NCI-H2107 treated with DMSO at 0.1 percent for 48 hours (cell line): Measurements from ENCODE around the gene DHX34.
"Not testable (repeated sequence)": the region's sequence is repeated elsewhere in the genome, so short reads cannot be mapped to it uniquely, and the experiment has no call there.

ENCODE experiments used
- DNase-seq: peaks from one replicate; lab custom pipeline; 2025; ENCODE audit not compliant: unreplicated experiment; lab: John Stamatoyannopoulos, UW

Gene DHX34

DNA sequence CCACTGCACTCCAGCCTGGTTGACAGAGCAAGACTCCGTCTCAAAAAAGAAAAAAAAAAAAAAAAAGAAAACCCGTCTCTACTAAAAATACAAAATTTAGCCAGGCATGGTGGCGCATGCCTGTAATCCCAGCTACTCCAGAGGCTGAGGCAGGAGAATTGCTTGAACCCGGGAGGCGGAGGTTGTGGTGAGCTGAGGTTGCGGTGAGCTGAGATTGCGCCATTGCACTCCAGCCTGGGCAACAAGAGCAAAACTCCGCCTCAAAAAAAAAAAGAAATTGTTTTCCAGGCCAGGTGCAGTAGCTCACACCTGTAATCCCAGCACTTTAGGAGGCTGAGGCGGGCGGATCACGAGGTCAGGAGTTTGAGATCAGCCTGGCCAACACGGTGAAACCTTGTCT is 37.5 kb downstream of the DHX34 start:
- DNase-seq, result peak; percentile 2

DNA sequence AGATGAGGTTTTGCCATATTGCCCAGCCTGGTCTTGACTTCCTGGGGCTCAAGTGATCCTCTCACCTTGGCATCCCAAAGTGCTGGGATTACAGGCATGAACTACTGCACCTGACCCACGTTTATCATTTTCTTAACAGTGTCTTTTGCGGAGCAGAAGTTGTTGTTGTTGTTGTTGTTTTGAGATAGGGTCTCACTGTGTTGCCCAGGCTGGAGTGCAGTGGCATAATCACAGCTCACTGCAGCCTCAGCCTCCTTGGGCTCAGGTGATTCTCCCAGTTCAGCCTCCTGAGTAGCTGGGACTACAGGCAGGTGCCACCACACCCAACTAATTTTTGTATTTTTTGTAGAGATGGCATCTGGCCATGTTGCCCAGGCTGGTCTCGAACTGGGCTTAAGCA is 38.5 kb downstream of the DHX34 start:
- not testable (repeated sequence) for DNase-seq

DNA sequence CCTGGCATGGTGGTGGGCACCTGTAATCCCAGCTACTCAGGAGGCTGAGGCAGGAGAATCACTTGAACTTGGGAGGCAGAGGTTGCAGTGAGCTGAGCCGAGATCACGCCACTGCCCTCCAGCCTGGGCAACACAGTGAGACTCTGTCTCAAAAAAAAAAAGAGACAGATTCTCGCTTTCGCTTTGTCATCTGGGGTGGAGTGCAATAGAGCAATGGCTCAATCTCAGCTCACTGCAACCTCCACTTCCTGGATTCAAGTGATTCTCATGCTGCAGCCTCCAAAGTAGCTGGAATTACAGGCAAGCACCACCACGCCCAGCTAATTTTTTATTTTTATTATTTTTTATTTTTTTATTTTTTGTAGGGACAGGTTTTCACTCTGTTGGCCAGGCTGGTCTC is 39.6 kb downstream of the DHX34 start:
- DNase-seq, result not testable (repeated sequence)

DNA sequence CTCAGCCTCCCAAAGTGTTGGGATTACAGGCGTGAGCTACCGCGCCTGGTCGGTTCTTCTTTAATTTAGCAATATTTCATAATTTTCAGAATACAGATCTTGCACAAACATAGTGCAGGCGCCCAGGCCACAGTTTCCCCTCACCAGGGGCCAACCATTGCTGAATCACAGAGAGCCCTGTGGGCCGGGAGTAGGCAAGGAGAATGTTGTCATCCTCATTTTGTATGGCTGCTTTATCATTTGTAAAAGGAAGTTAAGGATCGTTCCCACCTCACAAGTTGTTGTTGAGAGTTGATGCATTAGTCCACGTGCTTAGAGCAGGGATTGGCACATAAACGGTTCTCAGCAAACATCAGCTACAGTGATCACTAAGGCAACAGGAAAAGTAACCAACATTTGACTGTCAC is 40.0 kb downstream of the DHX34 start:
- no peak for DNase-seq

DNA sequence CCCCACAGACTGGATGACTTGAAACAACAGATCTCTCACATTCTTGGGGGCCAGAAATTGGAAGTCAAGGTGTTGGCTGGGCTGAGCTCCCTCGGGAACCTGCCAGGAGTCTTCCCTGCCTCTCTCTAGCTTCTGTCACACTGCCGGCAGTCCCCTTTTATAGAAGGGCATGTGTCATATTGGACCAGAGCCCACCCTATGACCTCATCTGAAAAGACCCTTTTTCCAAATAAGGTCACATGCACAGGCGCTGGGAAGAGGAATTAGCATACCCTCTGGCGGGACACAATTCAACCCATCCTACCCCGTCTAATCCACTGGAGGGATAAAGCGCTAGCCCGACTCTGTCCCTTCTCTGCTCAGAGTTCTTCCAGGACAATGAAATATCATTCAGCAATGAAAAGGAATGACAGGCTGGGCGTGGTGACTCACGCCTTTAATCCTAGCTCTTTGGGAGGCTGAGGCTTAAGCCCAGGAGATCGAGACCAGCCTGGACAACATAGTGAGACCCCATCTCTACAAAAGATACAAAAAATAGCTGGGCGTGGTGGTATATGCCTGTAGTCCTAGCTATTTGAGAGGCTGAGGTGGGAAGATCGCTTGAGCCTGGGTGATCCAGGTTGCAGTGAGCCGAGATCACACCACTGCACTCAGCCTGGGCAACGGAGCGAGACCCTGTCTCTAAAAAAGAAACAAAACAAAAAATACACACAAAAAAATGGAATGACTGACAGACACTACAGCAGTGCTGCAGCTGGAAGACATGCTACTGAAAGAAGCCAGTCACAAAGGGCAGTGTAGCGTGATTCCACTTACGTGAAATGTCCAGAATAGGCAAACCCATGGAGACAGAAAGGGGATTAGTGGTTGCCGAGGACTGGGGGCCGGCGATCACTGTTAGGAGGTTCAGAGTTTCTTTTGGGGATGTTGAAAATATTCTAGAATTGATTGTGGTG is 41.7 kb downstream of the DHX34 start:
- DNase-seq, result no peak

DNA sequence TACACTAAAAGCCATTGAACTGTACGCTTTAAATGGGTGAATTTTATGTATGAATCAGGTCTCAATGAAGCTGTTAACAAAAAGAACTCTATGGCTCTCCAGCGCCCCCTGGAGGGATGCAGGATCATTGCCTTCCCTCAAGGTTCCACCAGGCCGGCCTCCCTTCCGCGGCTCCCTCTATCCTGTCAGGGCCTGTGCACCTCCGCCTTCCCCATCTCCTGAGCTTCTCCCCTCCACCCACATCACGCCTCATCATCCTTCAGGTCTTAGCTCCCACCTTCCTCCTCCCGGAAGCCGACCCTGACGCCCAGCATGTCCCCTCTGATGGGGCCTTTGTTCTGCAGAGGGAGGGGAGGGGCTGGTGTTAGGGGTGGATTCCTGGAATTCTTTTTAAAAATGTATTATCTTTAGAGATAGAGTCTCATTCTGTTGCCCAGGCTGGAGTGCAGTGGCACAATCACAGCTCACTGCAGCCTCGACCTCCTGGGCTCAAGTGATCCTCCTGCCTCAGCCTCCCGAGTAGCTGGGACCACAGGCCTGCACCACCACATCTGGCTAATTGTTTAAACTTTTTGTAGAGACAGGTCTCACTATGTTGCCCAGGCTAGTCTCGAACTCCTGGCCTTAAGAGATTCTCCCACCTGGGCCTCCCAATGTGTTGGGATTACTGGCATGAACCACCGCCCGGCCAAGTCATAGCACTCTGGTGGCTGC is 42.6 kb downstream of the DHX34 start:
- peak; percentile 48 for DNase-seq

DNA sequence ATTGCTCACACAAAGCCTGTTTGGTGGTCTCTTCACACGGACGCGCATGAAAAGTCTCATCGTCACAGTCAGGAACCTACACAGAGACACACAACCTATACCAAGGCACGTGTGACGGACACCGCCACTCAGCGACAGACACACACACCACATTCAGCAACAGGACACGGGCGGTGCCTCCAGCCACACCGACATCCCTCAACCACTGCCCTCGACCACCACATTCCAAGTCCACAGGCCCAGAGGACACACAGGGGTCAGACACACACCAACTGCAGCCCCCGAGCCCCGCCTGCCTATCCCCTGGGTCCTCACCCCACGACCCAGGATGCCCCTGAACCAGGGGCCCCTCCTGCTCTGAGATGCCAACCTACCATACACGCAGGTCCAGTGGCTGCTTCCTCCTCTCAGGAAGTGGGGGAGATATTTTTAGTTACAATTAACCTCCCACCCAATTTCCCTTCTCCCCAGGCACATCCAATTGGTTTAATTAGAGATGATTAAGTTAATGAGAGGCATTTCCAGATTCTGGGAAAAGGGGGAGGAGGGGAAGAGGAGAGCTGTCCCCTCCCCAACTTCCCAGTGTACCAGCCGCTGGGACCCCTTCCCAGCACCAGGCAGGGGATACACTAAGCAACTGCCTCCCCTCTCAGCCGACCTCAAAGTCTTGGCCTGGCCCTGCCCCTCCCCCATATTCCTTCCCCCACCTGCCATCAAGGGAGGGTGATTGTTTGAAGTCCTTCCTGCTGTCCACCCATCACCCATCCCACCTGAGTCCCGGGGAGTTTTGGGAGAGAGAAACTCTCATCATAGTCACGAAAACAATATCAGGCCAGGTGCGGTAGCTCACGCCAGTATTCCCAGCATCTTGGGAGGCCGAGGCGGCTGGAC is 49.8 kb downstream of the DHX34 start:
- no peak for DNase-seq

DNA sequence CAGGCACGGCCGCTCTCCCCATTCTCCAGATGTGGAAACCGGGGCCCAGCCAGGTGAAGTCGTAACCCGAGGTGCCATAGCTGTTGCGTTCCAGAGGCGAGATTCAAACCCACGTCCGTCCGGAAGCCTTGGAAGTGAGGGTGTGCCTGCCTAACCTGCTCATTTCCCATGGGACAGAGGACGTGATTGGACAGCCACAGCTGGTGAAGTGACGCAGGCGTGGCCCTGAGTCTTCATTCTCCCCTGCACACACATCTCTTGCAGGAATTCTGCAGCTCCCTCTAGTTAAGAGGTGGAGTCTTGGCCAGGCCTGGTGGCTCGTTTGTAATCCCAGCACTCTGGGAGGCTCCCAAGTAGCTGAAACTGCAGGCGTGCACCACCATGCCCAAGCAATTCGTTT is 53.4 kb downstream of the DHX34 start:
- no peak for DNase-seq

DNA sequence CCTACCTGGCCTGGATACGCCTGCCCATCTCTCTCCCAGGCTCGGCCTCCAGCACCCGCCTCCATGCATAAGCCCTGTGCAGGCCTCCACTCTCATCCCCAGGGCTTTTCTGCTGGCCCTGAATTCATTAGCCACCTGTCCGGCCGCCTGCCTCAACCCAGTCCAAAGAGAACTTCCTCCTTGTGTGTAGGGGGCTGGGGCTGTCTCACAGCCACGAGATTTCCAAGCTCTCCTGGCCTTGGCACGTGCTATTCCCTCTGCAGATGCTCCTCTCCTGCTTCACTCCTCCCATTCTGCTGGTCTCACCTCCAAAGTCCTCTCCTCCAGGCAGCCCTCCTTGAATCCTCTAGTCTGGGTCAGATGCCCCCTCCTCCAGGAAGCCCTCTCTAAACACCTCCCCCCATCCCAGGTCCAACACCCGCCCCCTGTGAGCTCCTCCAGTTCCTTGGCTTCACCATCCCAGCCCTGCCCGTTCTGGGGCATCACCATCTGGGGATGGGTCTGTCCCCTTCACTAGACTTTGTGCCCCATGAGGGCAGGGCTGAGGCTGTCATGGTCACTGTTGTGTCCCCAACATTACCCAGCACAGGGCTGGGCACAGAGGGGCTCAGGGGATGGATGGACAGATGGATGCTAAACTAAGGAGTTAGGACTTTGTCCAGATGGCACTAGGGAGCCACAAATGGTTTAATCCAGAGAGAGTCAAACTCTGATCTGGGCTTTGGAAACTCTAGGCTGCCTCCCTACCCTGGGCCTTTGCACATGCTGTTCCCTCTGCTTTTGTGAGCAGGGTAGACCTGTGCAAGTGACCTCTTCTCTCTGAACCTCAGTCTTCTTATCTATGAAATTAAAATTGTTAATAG is 55.5 kb downstream of the DHX34 start:
- no peak for DNase-seq

DNA sequence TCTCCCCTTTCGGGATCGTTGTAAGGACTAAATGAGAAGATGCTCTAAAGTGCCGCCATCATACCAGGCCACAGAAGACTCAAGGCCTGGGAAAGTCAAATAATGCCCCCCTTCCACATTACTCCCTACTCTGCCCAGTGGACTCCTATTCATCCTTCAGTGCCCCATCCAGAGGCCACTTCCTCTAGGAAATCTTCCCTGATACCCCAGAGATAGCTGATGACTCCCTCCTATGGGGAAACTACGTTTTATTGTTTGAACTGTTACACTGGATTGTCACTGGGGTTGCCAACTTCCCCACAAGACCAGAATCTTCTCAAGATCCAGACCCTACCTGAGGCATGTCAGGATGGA is 56.1 kb downstream of the DHX34 start:
- DNase-seq, result no peak

DNA sequence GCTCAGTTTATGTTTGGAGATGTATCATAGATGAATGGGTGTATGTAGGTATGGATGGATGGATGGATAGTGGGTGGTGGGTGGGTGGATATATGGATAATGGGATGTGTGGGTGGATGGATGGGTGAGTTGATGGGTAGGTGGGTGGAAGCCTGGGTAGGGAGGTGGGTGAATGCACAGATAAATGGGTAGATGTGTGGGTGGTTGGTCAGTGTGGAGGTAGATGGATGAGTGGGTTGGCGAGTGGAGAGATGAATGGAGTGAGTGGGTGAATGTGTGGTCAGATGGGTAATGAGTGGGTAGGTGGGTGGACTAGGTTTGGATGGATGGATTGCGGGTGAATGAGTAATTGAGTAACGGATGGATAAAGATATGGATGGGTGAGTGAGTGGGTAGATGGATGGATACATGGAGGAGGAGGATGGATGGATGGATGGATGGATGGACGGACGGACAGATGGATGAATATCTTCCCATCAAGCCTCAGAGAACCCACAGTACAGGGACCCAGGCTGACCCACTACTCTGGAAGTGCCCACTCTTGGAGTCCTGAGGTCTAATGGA is 56.8 kb downstream of the DHX34 start:
- no peak for DNase-seq

DNA sequence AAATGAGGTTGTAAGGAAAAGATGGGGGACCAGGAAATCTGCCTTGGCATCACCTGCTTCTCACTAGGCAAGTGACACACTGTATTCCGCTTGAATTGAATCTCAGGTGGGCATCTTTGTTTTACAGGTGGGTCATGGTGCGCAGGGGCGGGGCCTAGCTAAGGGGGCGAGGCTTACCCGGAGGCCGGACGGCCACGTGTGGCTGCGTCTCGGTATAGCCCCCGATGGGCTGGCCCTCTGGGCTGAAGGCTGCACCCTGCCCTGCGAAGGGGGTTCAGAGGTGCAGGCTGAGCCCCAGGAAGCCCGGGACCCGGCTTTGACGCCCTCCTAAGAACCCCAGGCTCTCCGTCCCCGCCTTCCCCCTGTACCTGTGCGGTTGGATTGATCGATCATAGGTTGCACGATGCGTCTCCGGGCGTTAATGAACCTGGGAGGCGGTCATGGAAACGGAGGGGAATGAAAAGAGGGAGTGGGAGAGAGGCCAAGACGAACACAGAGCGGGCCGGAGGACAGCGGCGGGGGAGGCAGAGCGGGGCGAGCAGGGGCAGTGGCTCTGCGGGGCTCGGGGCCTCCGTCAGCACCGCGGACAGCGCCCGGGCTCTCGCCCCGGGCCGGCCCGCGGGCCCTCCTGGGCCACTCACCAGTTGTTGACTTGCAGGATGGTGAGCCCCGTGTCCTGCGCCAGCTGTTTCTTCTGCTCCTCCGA is 57.7 kb downstream of the DHX34 start:
- DNase-seq, result no peak

DNA sequence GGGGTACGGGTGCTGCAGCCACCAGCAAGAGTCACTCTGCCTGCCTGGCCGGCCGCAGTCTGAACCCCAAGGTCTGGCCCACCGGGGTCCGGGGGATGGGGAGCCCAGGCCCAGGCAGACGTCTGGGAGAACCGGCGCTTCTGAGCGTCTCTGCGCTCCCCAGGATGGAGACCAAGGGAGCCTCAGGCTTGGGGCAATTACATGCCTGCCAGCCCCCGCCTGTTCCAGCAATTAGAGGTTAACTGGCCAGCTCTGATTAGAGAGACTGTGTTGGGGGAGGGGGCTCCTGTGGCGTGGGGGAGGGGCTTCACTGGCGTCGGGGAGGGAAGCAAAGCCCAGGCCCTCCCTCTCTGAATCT is 58.3 kb downstream of the DHX34 start:
- no peak for DNase-seq

DNA sequence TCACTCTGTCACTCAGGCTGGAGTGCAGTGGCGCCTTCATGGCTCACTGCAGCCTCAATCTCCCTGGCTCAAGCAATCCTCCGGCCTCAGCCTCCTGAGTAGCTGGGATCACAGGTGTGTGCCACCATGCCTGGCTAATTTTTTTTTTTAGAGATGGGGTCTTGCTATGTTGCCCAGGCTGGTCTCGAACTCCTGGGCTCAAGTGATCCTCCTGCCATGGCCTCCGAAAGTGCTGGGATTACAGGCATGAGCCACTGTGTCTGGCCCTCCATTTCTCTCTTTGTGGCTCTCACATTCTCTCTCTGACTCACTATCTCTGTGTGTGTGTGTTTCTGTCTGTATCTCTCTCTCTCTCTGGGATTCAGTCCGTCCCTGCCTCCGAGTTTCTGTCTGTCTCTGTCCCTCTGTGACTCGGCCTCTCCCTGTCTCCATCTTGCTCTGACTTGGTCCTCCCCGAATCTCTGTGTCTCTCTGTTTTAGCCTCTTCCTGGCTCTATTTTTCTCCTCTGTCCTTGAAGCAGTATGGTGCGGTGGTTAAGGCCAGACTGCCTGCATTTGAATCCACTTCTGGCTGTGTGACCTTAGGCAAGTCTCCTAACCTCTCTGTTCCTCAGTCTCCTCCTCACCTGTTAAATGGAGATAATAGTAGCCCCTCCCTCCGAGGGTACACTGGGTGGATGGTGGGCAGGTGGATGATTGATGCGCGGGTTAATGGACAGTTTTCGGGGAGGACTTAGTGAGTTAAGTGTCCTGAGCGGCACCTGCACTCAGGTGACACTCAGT is 59.2 kb downstream of the DHX34 start:
- no peak for DNase-seq

DNA sequence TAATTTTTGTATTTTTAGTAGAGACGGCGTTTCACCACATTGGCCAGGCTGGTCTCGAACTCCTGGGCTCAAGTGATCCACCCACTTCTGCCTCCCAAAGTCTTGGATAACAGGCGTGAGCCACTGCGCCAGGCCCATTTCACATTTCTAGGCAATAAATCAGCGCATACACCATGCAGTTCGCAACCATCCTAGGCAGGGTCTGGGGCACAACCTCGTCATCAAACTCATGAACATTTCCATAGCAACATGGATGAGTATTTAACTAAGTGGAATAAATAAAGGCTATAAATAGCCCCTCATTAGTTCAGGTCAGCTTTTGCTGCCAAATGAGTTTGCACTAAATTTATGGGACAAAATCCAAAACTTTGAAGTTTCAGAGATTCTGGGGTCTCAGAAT is 62.0 kb downstream of the DHX34 start:
- DNase-seq, result no peak

DNA sequence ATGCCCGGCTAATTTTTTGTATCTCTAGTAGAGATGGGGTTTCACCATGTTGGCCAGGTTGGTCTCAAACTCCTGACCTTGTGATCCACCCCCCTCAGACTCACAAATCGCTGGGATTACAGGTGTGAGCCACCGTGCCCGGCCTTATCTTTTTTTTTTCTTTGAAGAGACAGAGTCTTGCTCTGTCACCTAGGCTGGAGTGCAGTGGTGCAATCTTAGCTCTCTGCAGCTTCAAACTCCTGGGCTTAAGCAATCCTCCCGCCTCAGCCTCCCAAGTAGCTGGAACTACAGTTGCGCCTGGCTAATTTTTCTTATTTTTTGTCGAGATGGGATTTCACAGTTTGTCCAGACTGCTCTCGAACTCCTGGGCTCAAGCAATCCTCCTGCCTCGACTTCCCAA is 62.6 kb downstream of the DHX34 start:
- DNase-seq, result not testable (repeated sequence)

DNA sequence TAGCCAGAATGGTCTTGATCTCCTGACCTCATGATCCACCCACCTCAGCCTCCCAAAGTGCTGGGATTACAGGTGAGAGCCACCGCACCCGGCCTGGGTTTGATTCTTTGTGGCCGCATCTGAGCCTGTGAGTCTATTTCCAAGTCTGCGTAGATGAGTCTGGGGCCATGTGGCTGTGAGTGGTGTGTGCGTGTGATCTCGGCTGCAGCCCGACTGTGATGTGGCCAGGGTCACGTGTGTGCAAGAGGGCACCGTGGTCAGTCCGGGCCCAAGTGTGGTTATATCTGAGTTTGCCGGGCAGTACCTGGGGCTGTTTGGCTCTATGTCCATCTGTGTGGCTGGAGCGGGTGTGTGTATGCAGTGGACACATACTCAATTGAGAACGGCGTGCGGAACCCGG is 64.8 kb downstream of the DHX34 start:
- no peak for DNase-seq

DNA sequence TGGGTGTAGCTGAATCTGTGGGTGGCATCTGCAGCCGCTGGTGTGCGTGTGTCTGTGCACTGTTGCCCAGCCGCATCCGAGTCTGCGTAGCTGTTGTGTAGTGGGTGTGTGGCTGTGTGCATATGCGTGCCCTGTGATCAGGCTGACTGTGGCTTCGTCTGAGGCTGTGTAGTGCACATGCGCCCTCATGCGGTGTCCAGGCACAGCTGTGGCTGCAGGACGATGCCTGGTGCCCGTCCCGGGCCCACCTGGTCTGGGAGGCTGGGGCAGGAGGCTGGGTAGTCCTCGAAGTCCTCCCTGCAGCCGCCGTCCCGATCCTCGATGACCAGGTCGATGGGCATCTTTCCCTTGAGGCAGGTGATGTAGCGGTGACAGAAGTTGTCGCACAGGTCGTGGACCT is 65.4 kb downstream of the DHX34 start:
- DNase-seq, result no peak
